GM21723 (cell line): ENCODE data around the gene JAKMIP1.

Source experiments
- ATAC-seq: cut with Tn5 transposase; IDR thresholded peaks from one replicate; pipeline ENCODE4 v1.9.1; 2021; ENCODE audit warnings: mild to moderate bottlenecking, moderate library complexity; ENCODE audit not compliant: unreplicated experiment

The JAKMIP1 gene

GRCh38 chr4:6200011-6200921, at the start of gene JAKMIP1:
Gene JAKMIP1 (minus strand): TSS chr4:6200549. CDS start chr4:6112850, 87,699 bp downstream.
- peak; percentile 72 for ATAC-seq

DNA sequence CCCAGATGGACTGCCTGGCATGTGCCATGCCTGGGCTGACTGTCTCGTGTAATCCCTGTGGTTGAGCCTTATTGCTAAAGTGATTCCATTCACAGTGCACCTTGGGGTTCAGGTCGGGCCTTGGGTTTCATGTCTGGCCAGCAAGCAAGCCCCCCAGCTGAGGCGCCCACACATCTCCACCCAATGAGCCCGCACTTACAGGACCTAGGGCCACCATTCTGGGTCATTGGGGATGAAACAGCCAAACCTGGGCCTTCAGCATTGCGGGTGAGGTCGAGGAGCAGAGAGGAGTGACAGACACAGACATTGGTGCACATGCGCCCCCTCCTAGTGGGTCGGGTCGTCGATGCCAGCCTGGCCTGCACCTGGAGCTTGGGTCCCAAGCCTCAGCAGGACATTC, 48.0 kb upstream of the JAKMIP1 start:
- ATAC-seq: no peak

DNA sequence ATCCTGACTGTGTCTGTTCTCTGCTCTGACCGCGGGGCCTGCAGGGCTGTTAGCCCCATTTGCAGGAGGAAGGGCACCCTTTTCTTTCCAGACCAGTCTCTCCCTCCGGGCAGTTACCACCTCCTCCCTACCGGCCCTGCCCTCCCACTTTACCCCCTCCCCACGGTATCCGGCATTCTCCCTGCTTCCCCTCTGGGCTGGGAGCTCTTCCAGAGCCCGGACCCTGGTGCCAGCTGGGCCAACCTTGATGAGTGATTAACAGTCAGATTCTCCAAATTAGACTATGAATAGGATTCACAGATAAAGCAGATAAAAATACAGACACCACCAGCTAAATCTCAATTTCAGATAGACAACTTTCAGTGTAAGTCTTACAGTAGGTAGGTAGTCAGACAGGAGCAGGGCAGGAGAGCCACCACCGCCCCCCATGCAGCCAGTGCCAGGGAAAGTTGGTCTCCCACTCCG, 45.9 kb upstream of the JAKMIP1 start:
- ATAC-seq: no peak

- no peak for ATAC-seq
Measured at GRCh38 chr4:6245246-6246169, 45.2 kb upstream of the JAKMIP1 start.

DNA sequence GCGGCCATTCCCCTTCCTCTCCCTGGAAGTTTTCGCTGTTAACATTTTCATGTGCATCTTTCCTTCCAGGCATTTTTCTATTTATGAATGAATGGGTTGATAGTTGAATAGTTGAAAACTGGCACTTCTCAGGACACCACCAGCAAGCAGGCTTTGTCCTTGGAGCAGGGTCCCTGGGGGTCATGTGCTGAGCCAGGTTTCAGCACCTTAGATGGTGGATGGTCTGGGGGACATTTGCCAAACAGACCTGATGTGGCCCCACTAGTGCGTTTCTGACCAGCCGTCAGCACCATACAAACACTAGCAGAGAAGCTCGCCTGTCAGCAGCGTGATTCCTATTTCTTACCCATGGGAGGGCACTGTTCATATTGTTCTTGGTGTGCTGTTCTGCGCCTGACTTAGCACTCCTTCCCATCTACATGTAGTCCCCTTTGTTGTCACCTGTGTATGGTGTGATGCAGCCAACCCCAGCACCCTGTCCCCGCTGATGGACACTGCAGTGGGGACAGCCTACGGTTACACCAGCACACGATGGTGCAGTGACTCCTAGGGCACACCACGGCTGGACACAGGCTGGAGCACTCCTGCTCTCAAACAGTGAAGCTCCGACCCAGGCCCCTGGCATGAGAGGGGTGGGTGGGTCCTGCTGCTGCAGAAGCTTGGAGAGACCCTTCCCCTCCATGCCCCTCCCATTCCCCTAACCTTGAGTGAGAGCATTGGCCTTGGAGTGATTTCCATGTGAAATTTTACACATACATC, 42.1 kb upstream of the JAKMIP1 start:
- ATAC-seq: no peak

- no peak for ATAC-seq
Measured at GRCh38 chr4:6241062-6241845, 40.9 kb upstream of the JAKMIP1 start.

DNA sequence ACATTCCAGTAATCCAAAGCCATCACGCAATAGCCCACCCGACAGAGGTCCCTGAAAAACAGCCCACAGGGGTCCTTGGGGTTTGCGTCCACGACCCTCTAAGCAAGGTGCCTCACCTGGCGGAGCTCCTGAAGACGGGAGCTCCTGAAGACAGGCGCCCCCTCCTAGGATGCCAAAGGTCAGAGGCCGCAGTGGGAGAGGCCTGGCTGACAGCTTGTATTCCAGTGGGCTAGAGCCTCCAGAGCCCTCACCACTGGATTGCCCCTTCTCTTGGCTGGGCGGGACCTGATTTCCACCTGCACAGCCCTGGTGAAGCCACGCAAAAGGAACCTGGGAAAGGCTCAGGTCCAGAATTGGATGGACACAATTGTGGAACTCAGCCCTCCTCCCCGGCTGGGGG, 39.6 kb upstream of the JAKMIP1 start:
- no peak for ATAC-seq

DNA sequence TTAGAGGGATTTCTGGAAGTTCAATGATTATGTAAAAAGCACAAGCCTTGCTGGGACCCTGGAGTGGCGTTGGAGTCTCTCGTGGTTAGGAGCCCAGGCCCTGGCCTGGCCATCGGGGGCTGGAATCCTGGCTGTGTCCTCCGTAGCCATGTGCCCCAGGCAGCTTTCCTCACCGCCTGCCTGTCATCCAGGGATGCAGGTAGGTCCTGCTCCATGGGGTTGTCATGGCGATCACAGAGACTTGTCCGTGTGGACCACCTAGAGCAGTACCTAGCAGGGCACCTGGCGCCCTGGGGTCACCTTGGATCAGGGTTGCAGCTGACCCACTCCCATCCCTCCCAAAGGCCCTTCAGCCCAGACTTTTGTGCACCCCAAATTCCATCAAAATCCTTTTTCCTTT, 39.1 kb upstream of the JAKMIP1 start:
- no peak for ATAC-seq

- ATAC-seq: no peak
Measured at GRCh38 chr4:6236816-6237390, 36.6 kb upstream of the JAKMIP1 start.

- no peak for ATAC-seq
Measured at GRCh38 chr4:6235901-6236640, 35.7 kb upstream of the JAKMIP1 start.

DNA sequence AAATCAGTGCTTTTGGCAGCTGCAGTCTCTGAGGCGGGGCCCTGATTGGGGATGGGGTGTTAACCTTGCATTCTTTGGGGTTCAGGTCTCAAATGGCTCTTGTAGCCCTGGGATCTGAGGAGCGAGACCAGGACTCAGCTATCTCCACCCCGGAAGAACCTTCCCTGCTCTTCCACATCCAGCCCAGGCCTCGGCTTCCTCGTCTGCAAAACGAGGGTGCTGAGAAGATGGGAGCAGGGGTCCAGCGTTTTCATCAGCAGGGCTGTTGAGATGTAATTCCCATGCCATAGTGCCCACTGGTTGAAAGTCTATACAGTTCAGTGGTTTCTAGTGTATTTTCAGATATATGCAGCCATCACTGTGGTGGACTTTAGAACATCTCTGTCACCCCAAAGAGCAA, 34.7 kb upstream of the JAKMIP1 start:
- no peak for ATAC-seq

DNA sequence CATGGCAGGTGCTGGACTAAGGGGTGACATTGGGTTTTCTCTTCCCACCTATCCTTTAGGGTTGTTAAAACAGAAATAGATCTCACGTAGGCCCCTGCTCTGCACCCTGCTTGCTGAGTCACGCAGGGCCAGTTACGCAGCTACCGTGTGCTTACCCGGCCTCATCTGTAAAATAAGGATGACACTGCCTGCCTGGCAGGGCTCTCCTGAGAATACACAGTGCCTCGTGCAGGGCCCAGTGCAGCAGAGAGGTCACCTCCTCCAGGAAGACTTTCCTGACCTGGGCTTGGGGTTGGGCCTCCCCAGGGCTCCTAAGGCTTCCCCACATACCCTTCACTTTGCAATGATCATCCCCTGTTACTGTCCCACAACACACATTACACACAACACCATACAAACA, 33.6 kb upstream of the JAKMIP1 start:
- no peak for ATAC-seq

GRCh38 chr4:6232836-6233785, 32.8 kb upstream of the JAKMIP1 start:
- ATAC-seq: no peak

GRCh38 chr4:6231663-6232165, 31.4 kb upstream of the JAKMIP1 start:
- ATAC-seq: no peak

DNA sequence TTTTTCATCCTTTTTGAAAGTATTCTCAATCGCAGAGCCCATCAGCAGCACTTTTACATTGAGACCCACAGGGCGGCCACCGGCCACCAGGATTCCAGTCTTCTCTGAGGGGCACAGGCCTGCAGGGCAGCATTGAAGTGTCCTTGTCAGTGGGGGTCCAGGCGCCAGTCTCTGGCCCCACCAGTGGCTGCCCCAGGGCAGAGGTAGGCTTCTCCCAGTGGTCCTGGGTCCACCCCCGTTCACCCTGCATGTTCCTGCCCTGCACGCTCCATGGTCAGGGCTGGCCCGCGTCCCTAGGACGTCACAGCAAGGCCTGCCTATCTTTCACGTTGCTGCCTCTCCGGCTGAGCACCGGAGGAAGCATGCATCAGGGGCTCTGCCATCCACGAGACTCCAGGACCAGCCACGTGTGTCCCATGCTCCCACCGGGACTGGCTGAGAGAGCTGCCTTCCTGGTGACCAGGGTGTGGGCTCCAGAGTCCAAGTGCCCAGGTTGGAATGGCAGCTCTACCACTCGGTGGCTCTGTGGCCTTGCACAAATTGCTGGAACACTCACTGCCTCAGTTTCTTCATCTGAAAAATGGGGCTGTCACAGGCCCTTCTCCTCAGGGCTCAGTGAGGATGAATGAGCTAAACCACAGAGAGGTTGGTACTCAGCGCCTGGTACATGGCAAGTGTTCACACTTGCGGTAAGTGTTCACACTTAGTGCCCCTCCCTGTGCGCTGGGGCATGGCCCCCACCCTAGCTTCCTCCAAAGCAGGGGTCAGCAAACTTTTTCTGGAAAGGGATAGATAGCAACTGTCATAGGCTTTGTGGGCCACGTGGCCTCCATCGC, 30.7 kb upstream of the JAKMIP1 start:
- no peak for ATAC-seq

DNA sequence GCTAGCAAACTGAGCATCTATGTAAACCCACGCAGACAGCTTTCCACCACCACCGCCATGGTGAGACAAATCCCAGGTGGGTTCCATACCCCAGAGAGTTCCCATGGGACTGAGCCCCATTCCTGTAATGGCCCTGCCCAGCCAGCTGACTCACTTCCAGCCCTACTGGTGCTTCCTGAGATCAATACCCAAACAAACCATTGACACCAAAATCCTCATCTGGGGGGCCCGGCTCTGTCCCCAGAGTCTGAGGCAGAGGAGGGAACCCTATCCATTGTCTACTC, 30.1 kb upstream of the JAKMIP1 start:
- no peak for ATAC-seq
